ENCODE data around the gene ADPRS. TPM values are rescaled to one million over a fixed set of nuclear protein-coding genes. Genes with fewer than 3 reads are reported as not detected.

The ADPRS gene
- total and polyA plus RNA-seq, 2 experiments from 2014 or later: 22.6 to 46.6 TPM

GRCh38 chr1:36051821-36052220 lies 36.9 kb upstream of the ADPRS start:
- Histone ChIP-seq H3K27ac (ENCODE audit: low read depth) (no peak overlapping the region), H3F3A (replicated peaks; ENCODE audit: low read depth) (no peaks in the 10 kb centered on the region), H3K4me3 (no peak overlapping the region), H3K4me1 (ENCODE audit: insufficient read depth) (no peaks in the 10 kb centered on the region), H3K9me2 (ENCODE audit: insufficient read depth) (no peaks in the 10 kb centered on the region), H3K79me2 (replicated peaks; ENCODE audit: insufficient read depth) (no peaks in the 10 kb centered on the region), H2AFZ (no peak overlapping the region), H3K36me3 (ENCODE audit: insufficient read depth) (no peaks in the 10 kb centered on the region), H3K27me3 (ENCODE audit: insufficient read depth) (no peaks in the 10 kb centered on the region), H4K20me1 (replicated peaks; ENCODE audit: insufficient read depth) (no peaks in the 10 kb centered on the region; the same call in 1 of the 2 replicates), H3K4me2 (no peak overlapping the region)
- H3K4me3 Mint-ChIP-seq: no peak overlapping the region
- H3K9me3 Mint-ChIP-seq: no peaks in the 10 kb centered on the region
- H3K36me3 Mint-ChIP-seq (ENCODE audit: low read depth): peaks cover 11% of the 10 kb centered on the region
- peaks cover 1% of the 10 kb centered on the region for H3K27me3 Mint-ChIP-seq (ENCODE audit: insufficient read depth, low read depth, poor library complexity)
- TF ChIP-seq REST (IDR thresholded peaks at IDR 0.05; ENCODE audit: unreplicated experiment): no peak
- no peak for TF ChIP-seq EZH2 (IDR thresholded peaks at IDR 0.05; ENCODE audit: low read depth, unreplicated experiment)
- TF ChIP-seq EZH2phosphoT487 (IDR thresholded peaks at IDR 0.05; ENCODE audit: unreplicated experiment): no peak
- TF ChIP-seq CREB1 (CRISPR knock-in tag; IDR thresholded peaks at IDR 0.05; ENCODE audit: low read depth): no peak
- TF ChIP-seq ETS1 (IDR thresholded peaks at IDR 0.05): no peak
- no peak for TF ChIP-seq ZNF331 (CRISPR knock-in tag; IDR thresholded peaks at IDR 0.05; ENCODE audit: low read depth)
- TF ChIP-seq CTCF (conservative IDR thresholded peaks at IDR 0.05; ENCODE audit: low read depth in 2 of 2): no peak
- no peak for TF ChIP-seq NANOG (IDR thresholded peaks at IDR 0.05; ENCODE audit: borderline replicate concordance)
- TF ChIP-seq STAT1 (IDR thresholded peaks at IDR 0.05; ENCODE audit: unreplicated experiment): no peak
- no peak overlapping the region for H3K27ac Mint-ChIP-seq
- H3K4me1 Mint-ChIP-seq: no peaks in the 10 kb centered on the region
- no peak for DNase-seq (ENCODE audit: low spot score)
- no peak for ATAC-seq

- Histone ChIP-seq H3K4me2 (no peak overlapping the region), H3K9me2 (ENCODE audit: insufficient read depth) (no peaks in the 10 kb centered on the region), H3K4me1 (ENCODE audit: insufficient read depth) (no peaks in the 10 kb centered on the region), H3F3A (replicated peaks; ENCODE audit: low read depth) (no peaks in the 10 kb centered on the region), H4K20me1 (replicated peaks; ENCODE audit: insufficient read depth) (no peaks in the 10 kb centered on the region; the same call in 1 of the 2 replicates), H2AFZ (no peak overlapping the region), H3K27ac (ENCODE audit: low read depth) (no peak overlapping the region), H3K27me3 (ENCODE audit: insufficient read depth) (no peaks in the 10 kb centered on the region), H3K36me3 (ENCODE audit: insufficient read depth) (no peaks in the 10 kb centered on the region), H3K79me2 (replicated peaks; ENCODE audit: insufficient read depth) (no peaks in the 10 kb centered on the region), H3K4me3 (no peak overlapping the region)
- no peaks in the 10 kb centered on the region for H3K36me3 Mint-ChIP-seq (ENCODE audit: low read depth)
- no peaks in the 10 kb centered on the region for H3K27me3 Mint-ChIP-seq (ENCODE audit: insufficient read depth, low read depth, poor library complexity)
- ATAC-seq (no peak), DNase-seq (ENCODE audit: low spot score) (no peak)
- no peaks in the 10 kb centered on the region for H3K9me3 Mint-ChIP-seq
- H3K4me1 Mint-ChIP-seq: no peaks in the 10 kb centered on the region
- no peak overlapping the region for H3K27ac Mint-ChIP-seq
- no peak overlapping the region for H3K4me3 Mint-ChIP-seq
- TF ChIP-seq CREB1 (CRISPR knock-in tag; IDR thresholded peaks at IDR 0.05; ENCODE audit: low read depth): no peak
- TF ChIP-seq ETS1 (IDR thresholded peaks at IDR 0.05): no peak
- no peak for TF ChIP-seq REST (IDR thresholded peaks at IDR 0.05; ENCODE audit: unreplicated experiment)
- TF ChIP-seq POLR2AphosphoS5 (IDR thresholded peaks at IDR 0.05; ENCODE audit: low read depth): no peak
These were observed 34.7 kb upstream of the ADPRS start for GRCh38 chr1:36053978-36054377.

Data from GM23338 (cell line).